GF-D8 (cell line): ENCODE results near the gene NODAL.
"Not testable (repeated sequence)": the region's sequence is repeated elsewhere in the genome, so short reads cannot be mapped to it uniquely, and the experiment has no call there.

Source experiments
- DNase-seq: peaks from one replicate; lab custom pipeline; 2025; lab: John Stamatoyannopoulos, UW

The NODAL gene

DNA sequence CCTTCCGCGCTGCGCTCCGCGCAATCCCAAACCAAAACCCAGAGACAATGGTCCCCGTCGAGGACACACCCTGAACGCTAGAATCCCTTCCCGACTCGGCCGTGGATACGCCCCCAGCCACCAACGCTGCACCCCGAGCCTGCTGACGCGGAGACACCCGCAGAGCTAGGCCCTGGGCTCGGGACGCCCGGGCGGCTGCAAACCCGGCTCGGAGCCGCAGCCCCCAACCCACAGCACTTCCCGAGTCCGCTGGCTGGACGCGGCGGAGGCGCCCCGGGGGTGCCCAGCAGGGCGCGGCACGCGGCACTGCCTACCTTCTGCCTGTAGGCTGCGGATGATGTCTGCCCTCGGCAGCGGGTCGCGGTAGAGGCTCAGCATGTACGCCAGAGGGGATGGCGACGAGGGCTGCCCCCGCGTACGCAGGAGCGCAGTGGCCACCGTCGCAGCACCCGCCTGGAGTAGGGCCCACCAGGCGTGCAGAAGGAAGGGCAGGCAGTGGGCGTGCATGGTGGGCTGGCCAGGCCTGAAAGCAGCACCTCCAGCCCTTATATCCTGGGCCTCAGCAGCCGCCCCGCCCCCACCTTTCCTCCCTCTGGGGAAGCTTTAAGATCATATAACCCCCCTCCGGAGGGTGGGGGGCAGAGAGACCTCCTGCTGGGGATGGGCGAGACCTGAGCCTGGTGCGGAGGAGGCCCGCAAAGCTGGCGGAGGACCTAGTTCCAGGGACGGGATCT is at the start of gene NODAL:
Gene NODAL, minus strand, starts transcription at position 521 of the 734 bp plus-strand sequence. Its CDS starts 14 bp downstream, at position 507.
- no peak for DNase-seq

GRCh38 chr10:70490142-70490541 is 48.7 kb upstream of the NODAL start:
- DNase-seq, result no peak

GRCh38 chr10:70487824-70488223 is 46.3 kb upstream of the NODAL start:
- DNase-seq, result no peak

GRCh38 chr10:70483872-70484271 is 42.4 kb upstream of the NODAL start:
- DNase-seq, result not testable (repeated sequence)

DNA sequence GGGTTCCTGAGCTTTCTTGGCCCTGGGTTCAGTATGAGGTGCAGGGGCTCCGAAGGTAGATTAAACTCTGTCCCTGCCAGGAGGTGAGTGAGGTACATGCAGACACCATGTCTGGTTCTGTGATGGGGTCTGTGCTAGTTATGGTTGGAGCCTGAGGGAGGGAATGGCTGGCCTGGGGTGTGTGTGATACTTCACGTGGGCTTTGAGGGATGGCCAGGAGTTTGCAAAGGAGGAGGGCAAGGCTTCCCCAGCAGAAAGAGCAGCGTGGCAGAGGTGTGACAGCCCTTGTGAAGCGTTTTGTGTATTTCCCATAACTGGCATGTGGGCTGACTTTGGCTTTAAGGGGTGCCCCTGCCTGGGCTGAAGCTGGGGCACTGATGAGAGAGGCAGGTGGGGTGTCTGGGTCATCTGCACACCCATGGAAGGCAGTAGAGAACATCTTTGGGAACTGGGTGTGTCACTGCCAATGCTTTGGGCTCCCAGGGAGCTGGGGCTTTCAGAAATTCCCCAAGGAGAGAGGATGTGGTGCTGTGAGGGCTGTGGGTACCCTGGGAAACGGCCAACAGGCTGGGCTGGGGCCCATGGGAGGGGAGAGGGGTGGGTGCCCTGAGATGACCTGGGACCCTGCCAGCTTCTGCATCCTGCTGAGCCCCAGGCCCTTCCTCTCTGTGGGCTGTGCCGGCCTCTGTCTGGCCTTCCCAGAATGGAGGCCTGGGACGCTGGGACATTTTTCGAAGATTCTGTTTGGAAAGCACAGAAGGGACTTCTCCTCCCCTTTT is 41.7 kb upstream of the NODAL start:
- no peak for DNase-seq

DNA sequence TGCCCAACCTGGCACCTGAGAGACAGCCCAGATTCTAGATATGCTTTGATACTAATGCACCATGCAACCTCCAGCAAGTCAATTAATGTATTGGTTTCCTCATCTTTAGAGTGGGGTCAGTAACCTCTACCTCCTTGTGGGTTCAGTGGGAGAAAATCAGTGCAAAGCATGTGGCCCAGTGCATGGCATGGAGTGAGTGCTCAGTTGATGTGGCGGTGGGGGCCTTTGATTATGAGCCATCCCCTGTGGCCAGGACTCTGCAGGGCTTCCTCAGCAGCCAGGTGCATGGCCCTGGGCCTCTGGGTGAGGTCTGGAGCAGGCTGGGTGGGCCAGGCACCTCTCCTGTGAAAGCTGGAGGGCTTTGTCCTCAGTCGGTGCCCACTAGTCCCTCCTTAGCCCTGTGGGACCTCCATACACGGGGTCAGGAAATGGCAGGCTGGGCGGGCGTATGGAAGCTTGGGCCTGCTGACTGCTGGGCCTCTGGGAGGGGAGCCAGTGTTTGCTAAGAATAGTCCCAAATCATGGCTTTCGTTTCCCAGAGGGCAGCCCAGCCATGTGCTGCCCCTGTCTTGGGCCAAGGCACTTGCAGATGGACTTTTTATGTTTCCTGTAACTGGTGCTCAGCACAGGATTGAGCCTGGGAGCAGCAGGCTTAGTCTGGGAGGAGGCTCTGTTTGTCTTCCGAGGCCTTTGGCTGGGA is 40.5 kb upstream of the NODAL start:
- DNase-seq, result no peak

GRCh38 chr10:70481105-70481504 is 39.6 kb upstream of the NODAL start:
- no peak for DNase-seq

DNA sequence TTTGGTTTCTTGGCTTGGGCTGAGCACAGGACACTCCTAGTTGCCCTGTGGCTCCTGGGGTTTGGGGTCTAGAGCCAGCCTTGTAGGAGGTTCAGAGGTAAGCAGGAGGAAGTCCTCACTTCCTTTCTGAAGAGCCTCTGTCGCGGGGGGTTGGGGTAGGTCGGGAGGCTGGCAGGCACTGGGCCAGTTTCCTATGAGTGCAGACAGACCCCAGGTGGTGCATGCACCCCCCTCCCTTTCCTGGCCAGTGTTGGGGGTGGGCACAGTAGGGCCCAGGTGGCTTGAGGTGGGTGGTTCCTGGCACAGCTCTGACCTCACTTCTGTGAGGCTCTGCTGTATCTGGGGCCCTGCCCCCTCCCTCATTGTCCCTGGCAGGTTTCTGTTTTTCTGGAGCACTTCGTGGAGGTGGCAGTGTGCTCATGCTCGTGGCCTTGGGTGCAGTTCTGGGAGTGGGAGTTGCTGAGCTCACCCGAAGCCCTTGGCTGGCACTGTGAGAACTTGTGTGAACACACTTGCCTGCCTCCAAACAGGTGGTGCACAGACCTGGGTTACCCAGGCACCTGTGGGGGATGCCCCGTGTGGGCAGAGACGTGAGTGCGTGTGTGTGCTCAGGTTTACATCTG is 38.9 kb upstream of the NODAL start:
- DNase-seq, result peak; percentile 52

GRCh38 chr10:70479626-70480238 is 38.3 kb upstream of the NODAL start:
- no peak for DNase-seq

GRCh38 chr10:70479165-70479581 is 37.7 kb upstream of the NODAL start:
- no peak for DNase-seq

GRCh38 chr10:70478191-70479164 is 37.0 kb upstream of the NODAL start, which contains the start of gene PALD1:
TSS of gene PALD1 (plus strand) at chr10:70478767. CDS start at chr10:70525952, 47,185 bp downstream.
- DNase-seq, result peak; percentile 64

GRCh38 chr10:70477661-70478162 is 36.2 kb upstream of the NODAL start:
- DNase-seq, result peak; percentile 33

DNA sequence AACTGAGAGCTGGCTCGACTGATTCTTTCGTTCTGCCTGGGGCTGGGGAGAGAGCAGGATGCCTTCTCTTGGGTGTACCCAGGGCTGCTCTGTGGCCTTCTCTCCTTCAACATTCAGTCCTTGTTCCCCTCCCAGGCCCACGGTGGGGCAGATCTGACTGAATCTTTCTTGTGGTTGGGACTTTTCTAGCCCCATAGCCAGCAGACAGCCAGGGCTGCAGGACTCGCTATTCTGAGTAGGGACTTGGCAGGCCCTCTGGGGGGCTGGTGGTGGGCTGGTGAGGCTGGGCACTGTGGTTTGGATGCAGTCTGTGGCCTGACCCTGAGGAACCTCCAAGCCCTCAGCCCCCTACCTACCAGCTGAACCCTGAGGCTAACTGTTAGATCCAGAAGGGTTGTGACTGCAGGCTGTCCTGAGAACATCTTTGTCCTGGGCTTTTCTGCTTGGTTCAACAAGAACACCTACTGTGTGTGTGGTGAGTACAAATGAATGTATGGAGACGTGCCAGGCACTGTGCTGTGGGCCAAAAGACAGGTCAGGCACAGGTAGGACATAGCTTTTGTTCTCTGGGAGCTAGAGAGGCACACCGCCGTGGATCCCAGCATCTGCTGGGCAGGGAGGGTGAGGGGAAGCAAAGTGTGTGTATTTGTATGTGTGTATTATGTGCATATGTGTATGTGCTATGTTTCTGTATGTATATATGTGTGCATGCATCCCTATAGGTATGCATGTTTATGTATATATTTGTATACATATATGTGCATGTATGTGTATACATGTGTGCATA is 35.0 kb upstream of the NODAL start:
- no peak for DNase-seq

DNA sequence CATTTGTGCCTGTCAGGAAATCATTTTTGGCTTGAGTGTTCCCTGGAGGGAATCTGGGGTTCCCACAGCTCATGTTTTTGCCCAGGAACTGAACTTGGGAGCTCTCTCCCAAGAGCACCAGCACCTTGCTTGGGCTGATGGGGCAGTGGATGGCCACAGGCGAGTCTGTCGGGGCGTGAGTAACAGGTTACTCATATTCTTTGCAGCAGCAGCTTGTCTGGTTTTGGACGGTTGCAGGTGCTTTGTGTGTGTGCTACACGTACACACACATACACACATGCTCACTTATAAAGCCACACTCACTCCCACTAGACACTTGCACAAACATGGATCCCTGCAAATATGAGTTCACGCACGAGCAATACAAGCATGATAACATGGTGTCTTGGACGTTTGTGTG is 34.2 kb upstream of the NODAL start:
- DNase-seq, result no peak

GRCh38 chr10:70474780-70475179 is 33.3 kb upstream of the NODAL start:
- DNase-seq, result no peak

DNA sequence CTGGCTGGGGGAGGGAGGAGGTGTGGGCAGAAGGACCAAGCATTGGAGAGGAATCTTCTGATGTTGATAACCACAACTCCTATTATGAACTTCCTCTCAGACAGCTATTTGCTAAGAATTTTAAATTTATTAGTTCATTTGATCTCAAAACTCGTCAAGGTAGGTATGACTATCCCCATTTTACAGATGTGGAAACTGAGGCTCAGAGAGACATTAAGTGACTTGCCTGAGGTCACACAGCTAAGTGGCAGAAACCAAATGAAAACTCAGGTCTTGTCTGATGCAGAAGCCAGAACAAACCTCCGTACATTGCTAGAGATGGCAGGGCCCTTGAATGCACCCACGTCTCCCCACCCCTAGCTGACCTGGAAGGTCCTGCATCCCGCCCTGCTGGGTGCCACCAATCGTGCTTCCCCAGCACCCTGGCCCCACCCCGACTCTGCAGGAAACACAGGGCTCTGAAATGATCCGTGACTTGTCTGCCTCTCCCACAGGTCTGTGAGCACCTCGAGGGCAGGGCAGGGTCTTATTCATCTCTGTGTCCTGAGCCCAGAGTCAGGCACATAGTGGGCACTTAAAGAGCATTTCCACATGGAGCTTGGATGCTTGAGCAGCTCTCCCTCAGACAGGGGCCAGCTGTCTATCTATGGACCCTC is 31.4 kb upstream of the NODAL start:
- DNase-seq, result no peak

- no peak for DNase-seq
These were observed 25.5 kb upstream of the NODAL start for GRCh38 chr10:70466951-70467350.

DNA sequence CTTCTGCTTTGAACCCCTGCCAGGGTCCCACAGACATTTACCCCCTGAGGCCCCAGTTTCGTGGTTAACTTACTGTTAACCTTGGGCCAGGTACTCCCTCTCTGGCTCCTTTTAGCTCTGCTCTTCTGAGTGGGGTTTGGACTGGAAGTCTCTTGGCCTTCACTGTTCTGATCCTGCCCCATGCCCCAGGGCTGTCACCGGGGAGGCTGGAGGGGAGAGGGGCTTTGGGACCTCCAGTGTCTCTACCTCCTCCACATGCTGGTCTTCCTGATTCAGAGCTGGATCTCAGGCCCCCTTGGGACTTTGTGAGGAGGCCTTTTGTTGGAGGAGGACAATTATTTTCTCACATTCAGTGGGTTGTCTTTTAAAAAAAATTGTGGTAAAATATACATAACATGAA is 24.4 kb upstream of the NODAL start:
- no peak for DNase-seq

DNA sequence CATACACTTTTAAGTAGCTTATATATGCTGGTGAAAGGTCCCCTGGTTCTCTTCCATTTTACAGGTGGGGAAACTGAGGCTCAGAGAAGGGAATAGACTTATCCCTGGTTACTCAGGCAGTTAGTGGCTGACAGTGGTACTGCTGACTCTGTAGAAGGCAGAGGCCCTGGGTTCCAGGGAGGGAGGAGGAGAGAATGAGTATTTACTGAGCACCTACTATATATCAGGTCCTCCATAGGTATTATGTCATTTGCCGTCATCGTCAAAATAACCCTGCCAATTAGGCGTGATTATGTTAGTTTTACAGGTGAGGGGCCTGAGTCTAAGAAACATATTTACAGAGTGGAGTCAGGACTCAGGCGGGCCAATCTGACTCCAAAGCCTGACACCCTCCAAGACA is 23.8 kb upstream of the NODAL start:
- no peak for DNase-seq
